GM12801 (cell line): ENCODE measurements around the gene DPEP2.

Experiments
- TF ChIP-seq, protein P1 (sequence below): IDR thresholded peaks from one replicate; pipeline ENCODE4 v1.5.1; 2011; ENCODE audit warnings: control low read depth; ENCODE audit not compliant: insufficient read length; ENCODE audit errors: extremely low read depth

DPEP2 gene

DNA sequence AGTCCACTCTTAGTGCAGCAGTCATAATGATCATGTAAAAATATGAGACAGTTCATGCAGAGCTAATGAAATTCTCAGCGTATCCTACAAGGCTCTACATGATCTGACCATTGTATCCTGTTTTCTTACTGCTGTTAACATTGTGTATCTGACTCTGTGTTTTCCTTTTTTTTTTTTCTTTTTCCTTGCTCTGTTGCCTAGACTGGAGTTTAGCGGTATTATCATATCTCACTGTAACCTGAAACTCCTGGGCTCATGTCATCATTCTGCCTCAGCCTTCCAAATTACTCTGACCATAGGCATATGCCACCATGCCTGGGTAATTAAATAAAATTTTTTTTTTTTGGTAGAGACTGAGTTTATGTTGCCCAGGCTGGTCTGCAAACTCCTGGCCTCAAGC is 35.9 kb upstream of the DPEP2 start:
- TF ChIP-seq, protein P1, sequence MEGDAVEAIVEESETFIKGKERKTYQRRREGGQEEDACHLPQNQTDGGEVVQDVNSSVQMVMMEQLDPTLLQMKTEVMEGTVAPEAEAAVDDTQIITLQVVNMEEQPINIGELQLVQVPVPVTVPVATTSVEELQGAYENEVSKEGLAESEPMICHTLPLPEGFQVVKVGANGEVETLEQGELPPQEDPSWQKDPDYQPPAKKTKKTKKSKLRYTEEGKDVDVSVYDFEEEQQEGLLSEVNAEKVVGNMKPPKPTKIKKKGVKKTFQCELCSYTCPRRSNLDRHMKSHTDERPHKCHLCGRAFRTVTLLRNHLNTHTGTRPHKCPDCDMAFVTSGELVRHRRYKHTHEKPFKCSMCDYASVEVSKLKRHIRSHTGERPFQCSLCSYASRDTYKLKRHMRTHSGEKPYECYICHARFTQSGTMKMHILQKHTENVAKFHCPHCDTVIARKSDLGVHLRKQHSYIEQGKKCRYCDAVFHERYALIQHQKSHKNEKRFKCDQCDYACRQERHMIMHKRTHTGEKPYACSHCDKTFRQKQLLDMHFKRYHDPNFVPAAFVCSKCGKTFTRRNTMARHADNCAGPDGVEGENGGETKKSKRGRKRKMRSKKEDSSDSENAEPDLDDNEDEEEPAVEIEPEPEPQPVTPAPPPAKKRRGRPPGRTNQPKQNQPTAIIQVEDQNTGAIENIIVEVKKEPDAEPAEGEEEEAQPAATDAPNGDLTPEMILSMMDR: no peak

DNA sequence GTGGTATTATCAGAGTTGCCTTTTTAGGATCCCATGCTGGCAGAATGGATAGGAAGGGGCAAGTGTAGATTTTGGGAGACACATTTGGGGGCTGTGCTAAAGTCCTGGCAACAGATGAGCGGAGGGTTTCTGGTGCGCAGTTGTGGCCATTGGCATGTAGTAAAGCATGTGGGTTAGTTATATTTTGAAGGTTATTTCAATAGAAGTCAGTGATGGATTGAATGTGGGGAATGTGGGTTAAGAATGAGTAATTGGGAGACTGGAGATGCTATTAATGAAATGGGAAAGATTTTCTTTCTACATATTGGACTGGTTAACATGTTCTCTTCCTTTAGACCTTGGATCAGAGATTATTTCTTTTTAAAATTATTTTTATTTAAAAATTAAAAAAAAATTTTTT is 33.8 kb upstream of the DPEP2 start:
- TF ChIP-seq, protein P1: no peak

DNA sequence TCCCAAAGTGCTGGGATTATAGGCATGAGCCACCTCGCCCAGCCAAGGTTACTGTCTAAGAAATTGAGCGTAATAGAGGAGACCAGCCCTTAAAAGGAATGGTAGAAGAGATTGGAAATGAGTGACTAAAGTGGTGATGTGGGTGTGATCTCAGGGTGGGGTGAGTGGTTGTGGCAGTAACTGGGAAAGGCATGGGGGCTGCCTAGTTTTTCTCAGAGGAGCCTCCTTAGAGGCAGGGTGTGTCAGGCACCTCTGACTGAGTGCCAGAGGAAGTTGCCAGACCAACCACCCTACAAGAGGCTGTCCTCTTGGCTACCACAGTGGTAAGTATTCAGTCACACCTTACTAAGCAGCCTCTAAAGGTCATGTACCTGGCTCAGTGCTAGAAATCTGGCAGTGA is 32.7 kb upstream of the DPEP2 start:
- TF ChIP-seq, protein P1: no peak

DNA sequence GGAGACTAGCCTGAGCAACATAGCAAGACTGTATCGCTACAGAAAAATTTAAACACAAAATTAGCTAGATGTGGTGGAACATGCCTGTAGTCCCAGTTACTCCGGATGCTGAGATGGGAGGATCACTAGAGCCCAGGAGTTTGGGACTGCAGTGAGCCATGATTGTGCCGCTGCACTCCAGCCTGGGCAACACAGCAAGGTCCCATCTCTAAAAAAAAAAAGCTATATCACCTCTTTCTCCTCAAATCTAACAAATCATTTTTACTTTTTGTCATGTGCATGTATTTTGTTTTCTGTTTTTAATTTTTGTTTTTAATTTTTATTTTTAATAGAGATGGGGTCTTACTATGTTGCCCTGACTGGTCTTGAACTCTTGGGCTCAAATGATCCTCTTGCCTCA is 29.7 kb upstream of the DPEP2 start:
- TF ChIP-seq, protein P1: no peak

DNA sequence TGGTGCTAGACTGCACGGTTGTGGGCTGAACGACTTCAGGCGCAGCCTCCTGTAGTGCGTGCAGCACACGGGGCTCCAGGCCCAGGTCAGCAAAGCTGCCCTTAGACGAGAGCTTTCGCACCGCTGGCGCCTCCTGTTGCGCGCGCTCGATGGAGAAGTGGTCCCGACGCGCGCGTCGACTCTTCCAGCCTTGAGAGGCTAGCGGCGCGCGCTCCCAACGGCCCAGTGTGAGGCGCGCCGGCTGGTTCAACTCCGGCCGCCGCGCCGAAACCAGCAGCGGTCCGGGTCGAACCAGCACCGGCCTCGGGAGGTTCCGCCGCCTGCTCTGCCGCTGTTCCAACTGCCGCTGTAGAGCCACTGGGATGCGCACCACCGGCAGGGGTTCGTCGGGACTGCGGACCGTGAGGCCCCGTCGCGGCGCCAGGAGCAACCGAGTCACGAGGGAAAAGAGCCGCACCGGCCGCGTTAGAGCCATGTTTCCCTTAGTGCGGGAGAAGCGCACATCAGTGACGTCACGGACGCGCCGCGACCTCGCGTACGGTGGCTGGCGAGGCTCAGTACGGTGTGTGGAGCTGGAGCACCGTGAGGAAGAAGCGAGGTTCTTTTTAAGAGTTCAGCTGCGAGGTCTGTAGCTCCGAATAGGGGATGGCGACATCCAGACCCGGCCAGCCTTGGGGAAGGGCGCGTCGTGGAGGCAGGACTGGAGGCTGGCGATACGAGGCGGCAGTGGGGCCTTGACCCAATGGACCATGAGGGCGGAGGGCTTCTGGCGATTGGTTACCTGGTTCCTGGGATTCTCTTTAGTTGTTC is 23.6 kb upstream of the DPEP2 start, which contains the start of the genes DDX28 and DUS2:
TSS of gene DDX28 (minus strand) at position 505 of the 810 bp plus-strand sequence. CDS start at position 475, 30 bp downstream.
TSS of gene DUS2 (plus strand) at position 557 of the 810 bp plus-strand sequence. CDS start 14,740 bp downstream, outside the sequence.
- TF ChIP-seq, protein P1: no peak

DNA sequence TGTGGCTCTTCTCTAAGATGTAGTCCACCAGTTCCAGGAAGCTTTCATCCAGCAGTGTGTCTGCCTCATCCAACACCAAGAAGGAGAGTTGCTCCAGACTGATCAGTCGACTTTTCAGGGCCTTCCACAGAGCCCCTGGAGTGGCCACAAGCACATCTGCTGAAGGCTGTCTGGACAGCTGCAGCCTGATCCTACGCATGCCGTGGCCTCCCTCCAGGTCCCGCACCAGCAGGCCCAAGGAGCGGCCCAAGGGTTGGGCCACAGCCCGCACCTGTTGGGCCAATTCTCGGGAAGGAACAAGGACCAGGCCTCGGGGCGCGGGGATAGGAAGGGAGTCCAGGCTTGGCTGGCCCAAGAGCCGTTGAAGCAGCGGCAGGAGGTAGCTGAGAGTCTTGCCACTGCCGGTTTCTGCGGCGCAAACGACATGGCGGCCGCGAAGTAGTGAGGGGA is 23.0 kb upstream of the DPEP2 start:
- TF ChIP-seq, protein P1: no peak

DNA sequence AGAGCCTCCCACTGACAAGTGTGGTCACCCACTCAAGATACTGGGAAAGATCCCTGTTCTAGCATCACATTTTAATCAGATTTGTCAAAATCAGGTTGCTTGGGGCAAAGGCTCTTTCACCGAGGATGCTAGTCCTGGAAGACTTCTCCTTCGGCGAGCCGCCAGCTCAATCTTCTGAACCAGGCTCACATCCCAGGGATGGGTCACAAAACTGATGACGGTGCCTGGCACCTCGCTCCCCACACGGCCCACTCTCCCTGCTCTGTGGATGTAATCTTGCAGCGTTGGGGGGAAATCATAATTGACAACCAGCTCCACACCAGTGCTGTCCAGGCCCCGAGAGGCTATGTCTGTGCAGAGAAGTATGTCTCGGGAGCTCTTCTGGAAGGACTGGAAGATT is 22.2 kb upstream of the DPEP2 start:
- TF ChIP-seq, protein P1: no peak
